OCI-M2 (cell line): ENCODE data around the gene CPNE5.

Experiments
- DNase-seq: peaks from one replicate; lab custom pipeline; 2025; ENCODE audit not compliant: unreplicated experiment; lab: John Stamatoyannopoulos, UW

CPNE5 gene

DNA sequence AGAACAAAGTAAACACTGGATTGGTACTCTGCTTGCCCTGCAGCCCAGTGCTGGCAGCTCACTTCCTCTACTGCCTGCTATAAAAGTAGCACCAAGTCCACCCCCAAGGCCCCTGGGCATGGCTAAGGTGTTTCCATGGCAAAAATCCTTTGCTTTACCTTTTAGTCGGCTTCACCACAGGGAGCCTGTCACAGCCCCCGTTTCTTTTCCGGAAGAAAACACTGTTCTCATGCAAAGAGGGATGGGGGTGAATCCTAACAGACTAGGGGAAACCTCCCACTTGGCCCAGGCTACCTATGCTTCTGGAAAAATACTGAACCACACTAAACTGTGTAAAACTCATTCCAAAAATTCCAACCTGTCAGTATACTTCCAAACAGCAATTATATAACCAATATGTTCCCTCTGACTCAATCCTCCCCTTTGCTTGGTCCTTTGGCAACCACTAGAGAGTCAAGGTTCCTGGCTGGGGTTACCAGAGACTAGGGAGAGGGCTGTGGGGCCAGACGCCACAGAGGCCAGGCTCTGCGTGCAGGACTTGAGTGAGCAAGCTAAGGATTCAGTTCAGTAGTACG, 19.2 kb upstream of the CPNE5 start:
- DNase-seq = no peak

DNA sequence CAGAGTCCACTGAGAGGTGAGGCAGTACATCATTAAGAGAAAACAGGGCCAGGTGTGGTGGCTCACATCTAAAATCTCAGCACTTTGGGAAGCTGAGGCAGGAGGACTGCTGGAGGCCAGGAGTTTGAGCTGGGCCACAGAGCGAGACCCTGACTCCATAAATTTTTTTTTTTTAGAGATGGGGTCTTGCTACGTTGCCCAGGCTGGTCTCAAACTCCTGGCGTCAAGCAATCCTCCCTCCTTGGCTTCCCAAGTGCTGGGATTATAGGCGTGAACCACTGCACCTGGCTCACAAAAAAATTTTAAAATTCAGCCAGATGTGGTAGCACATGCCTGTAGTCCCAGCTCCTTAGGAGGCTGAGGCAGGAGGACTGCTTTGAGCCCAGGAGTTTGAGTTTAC, 18.1 kb upstream of the CPNE5 start:
- no peak for DNase-seq

DNA sequence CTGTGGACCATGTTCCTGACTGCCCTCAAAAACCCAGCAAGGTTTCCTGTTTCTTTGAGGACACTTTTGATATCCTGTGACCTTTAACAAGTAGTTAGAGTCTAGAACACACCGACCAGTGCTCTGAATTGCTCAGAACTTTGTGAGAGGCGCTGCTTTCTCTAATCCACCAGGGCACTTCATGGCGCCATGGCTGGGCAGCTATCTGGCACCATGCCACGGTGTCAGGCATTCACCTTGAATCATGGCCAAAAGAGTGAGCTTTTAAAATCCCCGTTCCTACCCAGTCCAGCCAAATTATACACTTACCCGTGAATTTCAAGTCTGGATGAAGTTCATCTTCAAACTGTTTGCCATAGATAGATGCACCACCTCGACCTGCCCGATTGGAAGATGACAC, 17.0 kb upstream of the CPNE5 start:
- no peak for DNase-seq

DNA sequence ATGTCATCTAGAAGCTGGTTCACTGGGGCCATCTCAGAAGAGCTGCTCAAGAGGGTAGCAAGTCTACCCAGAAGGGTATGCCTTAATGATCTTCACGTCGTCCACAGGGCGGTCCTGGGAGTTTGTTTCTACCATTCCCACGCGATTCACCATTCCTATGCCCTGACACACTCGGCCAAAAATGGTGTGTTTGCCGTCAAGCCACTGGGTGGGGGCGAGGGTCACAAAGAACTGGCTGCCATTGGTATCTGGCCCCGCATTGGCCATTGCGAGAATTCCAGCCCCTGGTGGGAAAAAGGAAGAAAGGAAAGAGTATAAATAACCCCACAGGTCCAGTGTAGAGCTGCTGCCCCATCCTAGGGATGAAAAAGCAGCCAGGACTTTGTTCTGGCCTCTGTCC, 16.5 kb upstream of the CPNE5 start:
- DNase-seq = no peak

DNA sequence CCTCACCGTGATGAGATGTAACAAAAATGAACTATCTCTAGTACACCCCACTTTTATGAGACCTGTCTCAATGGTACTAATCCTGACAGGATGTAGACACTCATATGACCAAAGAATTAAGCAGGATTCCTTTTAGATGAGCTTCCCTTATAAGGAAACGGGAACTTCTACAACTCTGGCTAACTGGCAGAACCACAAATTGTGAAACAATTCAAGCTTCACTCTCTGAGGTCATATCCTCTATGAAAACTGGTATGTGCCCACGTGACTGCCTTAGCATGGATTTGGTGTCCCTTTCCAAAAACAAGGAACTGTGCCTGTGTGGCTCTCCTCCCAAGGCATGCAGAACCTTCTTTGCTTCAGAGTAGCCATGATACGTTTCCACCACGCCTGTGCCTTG, 14.1 kb upstream of the CPNE5 start:
- DNase-seq = no peak

DNA sequence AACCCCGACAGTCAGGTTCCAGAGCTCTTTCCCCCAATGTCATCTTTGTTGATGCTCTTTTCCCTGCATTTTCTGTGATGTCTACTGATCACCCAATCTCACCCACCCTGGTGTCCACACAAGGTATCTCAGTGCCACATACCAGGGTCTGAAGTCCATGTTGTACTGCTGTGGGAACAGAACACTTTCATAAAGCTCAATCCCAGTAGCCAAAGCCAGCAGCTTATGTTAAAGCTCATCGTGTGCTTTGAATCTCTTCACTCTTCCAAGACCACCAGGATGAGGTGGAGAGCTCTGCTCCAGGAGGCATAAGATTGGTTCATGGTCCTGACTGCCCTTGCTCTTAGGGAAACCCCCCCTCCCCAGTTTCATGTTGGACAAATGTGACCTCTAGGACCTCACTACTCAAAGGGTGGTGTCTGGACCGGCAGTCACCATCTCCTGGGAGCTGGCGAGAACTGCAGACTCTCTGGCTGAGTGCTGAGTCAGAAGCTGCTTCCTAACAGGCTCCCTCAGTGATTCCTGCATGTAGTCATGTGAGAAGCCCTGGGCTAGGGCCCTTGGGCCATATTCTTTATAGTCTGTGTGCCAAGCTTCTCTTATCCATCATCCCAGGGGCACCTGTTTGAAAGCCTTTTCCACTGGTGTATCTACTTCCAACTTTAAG, 13.4 kb upstream of the CPNE5 start:
- no peak for DNase-seq

DNA sequence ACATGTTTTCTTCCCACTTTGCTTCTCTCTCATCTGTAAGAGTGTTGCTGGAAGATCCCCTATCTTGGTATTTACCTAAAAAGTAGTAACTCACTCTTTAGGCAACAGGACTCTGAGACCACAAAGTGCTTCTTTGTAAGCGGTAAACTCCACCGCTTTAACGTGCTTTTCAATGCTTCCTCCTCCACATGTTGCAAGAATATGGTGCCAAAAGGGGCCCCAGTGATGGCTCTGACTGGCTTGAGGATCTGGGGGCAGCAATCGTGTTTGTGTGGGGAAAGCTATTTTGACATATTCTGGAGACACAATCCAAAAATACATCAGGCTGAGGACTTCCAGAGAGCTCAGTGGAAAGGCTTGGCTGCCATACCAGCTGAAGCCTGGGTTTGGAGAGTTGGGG, 12.4 kb upstream of the CPNE5 start:
- no peak for DNase-seq

DNA sequence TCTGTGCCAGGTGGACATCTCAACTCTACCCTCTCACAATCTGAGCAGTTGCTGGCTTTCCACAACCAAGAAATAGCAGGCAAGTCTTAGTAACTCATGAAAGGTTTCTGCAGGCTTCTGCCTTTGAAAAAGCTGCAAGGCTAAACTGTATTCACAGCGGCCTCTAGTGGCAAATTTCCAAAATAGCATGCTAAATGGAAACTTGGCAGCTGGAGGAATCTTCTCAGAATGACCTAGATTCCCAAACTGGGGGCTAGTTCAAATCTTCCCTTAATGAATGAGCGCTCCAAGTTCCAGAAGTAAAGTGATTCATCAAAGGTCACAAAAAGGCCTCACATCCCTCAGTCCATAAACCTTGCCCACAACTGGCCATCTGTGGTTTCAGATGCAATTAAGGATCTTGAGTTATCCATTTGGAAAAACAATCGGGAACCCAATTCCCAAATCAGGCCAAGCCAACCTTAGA, 11.9 kb upstream of the CPNE5 start:
- peak; percentile 48 for DNase-seq

DNA sequence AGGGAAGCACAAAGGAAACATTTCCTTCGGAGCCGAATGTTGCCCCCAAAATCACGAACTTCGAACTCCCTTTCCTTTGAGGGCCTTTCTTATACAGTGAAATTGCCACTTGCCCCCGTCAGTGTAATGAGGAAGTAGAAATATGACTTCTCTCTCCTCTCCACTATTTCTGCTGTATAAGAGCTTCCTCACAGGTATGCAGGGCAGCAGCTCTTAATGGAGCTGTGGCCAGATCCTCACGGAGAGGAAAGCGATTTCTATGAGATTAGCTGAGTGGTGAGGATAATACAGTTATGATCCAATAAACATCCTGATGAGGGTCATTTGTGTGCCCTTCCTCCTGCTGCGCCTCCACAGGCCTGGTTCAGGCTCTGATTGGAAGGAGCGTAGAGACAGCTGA, 10.8 kb upstream of the CPNE5 start:
- no peak for DNase-seq

DNA sequence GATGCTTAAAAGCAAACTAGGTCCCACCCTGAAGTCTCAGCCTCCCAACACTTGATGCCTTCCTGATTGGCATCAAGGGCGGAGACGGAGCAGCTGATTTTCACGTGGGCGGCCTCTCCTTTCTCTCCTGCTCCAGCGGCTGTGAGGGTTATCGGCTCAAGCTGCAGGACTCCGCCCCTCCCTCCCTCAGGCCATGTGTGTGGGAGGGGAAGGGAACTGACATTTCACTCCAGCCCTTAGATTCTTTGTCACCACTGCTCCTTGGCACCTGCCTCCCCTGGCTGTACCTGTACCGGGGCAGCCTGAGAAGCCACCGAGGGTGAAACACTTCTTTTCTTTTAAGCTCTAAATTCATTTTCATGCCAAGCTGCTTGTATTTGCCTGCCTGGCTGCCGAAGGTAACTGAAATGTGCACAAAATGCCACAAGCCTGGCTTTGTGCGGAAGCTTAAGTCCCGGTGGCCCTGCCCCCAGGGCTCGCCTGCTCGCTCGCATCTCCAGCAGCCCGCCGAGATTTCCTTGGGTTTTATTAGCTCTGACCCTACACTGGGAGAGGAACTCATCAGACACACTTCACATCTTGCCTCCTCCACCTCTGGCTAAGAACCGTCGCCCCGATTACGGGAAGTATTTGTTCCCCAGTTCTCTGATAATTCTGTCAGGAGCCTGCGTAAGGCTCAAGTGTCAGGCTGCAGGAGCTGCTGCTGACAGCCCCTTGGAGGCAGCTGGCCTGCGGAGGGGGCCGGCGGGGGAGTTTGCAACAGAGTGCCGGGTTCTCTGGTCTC, 9.6 kb upstream of the CPNE5 start:
- peak; percentile 79 for DNase-seq

DNA sequence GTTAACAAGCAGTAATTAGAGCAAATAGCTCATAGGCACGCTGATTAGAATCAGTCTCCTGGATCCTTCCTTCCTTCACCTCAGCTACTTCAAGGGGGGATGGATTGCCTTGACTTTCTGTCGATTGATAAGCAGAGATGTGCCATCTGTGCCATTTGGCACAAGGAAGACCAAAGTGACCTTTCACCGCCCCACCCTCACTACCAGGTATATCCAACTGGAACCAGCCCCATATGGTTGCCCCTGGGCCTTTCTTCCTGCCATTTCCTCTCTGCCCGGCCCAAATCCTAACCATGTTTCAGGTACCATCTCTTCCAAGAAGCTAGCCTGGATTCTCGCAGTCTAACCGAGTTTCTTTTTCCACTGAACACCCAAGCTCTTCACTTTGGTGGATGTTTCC, 8.7 kb upstream of the CPNE5 start:
- DNase-seq = no peak

DNA sequence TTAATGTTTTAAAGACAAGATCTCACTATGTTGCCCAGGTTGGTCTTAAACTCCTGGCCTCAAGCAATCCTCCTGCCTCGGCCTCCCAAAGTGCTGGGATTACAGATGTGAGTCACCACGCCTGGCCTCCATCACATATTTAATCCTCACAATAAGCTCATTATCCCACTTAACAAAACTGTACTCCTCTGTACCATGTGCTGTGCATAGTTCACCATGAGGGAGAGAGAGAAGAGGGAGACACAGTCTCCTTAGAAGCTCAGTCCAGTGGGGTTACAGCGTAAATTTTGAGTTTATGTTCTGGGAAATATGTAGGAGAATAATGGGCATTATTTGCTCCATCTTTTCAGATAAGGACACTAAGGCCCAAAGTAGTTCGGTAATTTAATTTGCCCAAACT, 7.9 kb upstream of the CPNE5 start:
- no peak for DNase-seq

DNA sequence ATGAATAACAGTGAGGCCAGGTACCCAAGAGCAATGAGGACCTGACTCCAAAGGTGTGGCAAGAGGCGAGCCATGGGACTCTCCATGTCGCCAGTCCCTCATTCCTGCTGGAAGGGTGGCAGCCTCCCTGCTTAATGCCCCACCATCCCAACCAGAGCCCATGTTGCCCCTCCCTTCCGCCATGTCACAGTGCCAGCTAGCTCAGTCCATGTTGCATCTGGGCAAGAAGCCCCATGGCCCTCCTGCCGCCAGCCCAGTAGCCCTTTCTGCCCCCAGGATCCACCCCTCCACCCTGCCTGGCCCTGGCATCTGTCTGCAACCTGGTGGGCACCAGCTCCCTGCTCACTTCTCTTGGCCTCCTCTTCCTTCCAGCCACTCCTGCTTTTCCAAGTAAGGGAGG, 6.0 kb upstream of the CPNE5 start:
- DNase-seq = no peak

DNA sequence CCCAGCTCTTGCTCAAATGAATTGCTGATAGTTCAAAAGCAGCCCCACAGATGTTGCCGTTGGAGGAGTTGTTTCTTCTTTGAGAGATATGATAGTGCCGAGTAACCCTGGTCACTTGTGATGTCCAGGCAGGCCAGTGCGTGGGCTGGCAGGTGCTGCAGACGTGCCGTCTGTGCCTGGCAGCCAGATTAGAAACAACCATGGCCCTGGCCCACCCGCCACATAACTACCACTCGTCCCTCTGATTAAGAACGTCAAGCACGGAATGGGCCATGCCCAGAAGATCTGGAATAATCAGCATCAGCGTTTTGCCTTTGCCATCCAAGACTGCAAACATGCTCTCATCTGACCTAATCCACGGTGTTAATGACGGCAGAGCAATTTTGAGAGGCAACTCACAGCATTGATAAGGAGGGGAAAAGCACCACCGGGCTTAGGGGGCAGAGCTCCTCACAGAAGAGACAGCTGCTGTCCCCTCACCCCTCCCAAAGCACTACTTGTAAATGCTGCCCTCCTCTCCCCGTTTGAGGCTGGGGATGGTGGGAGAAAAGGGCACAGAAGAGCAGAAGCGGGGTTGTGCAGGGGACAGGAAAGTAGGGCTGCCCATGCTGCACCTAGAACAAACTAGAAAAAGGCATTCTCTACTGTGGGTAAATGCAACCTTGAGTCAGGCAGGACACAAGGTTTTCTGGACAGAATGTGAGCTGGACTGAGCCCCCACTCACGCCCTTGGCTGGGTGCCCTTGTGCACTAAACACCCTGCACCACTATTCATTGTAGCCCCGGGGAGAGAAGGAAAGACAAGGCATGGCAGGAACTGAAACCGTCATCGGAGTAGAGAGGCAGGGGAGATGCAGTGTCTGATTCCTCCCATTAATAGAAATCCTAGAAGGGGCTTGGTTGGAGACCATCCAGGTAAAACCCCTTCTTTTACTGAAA, 5.3 kb upstream of the CPNE5 start:
- DNase-seq = no peak

DNA sequence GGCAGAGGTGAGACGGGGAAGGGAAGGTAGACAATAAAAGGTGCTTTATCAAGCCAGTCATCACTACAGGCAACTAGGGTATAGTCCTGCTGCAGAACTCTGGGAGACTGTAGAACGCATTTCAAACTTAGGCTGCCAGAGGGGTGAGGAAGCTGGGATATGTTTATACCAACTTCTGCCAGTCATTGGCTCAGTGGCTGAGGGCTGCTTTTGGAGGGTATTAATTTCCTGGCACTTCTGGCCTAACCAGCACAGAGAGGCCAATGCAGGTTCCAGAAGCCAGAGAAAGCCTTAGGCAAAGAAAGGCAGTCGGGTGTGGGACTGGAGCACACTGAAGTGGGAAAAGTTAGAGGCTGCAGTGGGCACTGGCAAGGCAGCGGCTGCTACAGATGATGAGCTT, 3.9 kb upstream of the CPNE5 start:
- DNase-seq = no peak

DNA sequence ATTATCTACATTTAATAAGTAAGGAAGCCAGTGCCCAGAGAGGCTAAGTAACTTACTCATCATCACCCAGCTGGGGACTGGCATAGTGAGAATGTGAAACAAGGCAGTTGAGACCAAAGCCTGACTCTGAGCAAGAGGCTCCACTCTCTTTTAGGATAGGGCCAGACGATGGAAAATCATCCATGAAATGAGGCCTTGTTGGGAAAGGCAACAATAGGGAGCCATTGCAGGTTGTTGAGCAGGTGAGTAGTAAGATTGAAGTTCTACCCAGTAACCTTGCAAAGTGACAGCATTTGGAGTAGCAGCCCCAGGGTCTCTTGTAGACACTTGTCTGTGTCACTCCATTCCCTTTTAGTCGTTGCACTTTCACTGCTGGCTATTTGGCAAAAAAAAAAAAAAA, 2.5 kb upstream of the CPNE5 start:
- no peak for DNase-seq

DNA sequence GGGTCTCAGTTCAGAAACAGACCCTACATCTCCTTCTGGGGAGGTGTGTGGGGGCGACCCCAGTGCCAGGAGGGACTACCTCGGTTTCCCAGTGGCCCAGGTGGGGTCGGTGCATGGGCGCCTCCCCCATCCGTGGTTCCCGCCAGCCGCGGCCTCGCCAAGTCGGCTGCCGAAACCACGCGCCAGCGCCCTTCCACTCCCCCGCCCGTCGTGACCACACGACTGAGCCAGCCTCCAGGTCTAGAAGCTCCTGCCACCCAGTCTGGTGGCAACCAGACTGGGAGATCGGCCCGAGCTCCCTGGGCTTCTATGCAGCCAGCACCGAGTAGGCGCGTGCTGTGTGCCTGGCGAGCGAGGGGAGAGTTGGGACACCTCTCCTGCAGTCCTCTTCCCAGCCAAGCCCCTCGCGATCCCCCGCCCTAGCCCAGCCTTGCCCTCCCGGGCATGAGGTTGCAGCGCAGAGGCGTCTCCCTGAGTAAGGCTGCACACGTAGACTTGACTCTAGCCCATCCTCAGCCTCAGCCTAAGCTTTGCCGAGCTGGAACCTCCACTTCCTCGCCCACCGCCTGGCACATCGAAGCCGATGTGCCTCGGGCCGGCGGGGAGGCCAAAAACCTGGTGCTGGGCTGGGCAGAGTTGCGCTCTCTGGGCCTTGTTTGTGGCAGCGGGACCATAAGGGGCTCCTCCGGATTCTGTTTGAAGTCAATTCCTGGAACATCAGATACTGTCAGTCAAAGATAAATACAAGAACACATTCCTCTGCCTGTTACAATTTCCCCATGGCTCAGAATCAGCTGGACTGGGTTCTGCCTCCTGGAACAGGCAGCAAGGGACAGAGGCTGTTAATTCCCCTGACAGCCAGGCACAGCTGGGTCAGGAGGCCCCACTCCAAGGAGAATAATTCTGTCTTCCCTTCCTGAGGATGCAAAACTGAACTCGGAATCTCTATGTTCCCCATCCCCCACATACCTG, 1.5 kb upstream of the CPNE5 start:
- DNase-seq = no peak

DNA sequence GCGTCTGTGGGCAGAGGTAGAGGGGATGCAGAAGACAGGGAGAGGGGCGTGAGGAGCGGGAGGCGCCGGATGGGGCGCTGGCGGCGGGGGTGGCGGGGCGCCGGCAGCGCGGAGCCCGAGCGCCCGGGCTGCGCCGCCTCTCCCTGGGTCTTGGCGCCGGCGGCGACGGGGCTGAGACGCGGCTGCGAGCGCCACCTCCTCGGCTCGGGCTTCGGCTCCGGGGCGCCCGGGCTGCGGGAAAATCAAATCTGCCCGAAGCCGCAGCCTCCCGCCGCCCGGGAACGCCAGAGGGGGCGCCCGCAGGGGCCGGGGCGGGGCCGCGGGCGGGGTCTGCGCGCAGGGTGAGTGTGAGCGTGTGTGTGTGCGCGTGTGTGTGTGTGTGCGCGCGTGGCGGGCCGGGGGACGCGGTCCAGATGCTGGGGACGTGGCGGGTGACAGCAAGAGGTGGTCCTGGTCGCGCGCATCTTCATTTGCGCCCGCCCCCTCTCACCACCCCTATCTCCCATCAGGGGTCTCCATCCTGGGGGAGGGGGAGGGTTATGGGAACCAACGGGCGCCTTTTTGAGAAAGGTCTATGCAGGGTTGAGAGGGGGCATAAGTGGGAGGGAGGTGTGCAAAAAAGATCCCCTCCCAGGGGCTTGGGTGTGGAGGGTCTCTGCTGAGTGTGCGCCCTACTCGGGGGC, 646 bp upstream of the CPNE5 start:
- DNase-seq = no peak

DNA sequence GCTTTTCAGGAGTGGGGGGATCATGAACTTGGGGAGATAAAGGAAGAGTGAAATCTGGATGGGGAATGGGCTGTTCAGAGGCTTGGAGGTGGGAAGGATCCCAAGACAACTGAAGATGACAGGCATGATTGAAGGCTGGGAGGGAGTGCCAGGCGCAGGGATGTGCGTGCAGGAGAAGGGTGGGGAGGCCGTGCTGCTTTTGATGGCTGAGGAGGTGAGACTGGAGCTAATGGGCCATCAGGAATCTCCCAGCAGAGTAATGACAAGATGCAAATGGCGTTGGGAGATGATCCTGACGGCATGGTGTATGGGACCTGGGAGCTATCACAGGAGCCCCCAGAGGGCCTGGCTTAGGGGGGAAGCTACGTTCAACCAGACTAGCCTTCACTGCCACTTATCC, 1.6 kb downstream of the CPNE5 start:
- no peak for DNase-seq

DNA sequence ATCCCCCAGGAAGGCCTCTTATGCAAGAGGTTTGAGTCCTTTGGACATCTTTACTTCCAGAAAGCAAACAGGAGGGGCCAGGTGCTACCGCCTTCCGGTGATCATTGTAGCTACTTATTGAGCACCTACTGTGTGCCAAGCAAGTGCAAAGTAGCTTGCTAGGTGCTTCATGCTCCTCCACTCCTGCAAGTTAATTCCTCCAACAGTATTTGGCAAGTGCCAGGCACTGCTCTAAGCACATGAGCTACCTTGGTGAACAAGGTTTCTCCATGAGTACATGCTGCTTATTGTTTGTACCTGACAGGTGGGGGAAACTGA, 2.3 kb downstream of the CPNE5 start:
- no peak for DNase-seq
